GM18498 (cell line): Measurements from ENCODE around the gene ERRFI1.

Experiments
- ATAC-seq: cut with Tn5 transposase; IDR thresholded peaks from one replicate; pipeline ENCODE4 v1.9.1; 2021; ENCODE audit warnings: mild to moderate bottlenecking, moderate library complexity; ENCODE audit not compliant: unreplicated experiment

Gene ERRFI1

DNA sequence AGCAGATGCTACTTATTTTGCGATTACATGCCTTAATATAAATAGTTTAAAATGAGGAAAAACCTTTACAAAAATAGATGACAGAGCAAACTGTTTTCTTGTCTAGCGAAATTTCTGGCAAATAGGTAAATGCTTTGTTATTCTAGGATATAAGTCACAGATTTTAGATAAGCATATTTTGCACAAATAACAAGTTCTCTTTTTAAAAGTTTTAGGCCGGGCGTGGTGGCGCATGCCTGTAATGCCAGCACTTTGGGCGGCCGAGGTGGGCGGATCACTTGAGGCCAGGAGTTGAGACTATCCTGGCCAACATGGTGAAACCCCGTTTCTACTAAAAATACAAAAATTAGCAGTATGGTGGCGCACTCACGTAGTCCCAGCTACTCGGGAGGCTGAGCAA lies 20.3 kb upstream of the ERRFI1 start:
- no peak for ATAC-seq

DNA sequence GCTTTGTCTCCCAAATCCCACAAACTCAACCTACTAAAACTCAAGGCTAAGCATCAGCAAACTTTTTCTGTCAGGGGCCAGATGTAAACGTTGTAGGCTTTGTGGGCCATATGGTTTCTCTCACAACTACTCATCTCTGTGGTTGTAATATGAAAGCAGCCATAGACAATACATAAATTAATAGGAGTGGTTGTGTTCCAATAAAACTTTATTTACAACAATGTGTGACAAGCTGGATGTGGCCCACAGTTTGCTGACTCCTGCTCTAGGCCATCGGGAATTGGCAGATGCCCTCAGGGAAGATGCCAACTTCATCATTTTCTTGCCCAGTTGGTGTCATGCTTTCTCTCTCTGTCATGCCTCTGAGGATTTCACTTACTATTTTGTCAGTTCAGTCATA lies 17.5 kb upstream of the ERRFI1 start:
- no peak for ATAC-seq

DNA sequence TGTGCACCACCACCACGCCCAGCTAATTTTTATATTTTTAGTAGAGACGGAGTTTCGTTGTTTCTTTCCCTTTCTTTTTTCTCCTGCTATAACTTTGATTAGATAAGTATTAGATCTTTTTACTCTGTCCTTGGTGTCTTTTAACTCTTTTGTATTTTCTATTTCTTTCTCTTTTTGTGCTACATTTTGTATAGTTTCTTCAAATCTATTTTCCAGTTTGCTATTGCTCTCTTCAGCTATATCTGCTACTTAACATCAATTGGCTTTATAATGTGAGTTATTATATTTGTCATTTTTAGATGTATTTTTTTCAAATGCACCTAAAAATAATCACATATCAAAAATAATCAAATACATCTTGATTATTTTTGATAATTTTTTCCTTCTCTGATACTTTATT lies 16.0 kb upstream of the ERRFI1 start:
- no peak for ATAC-seq

DNA sequence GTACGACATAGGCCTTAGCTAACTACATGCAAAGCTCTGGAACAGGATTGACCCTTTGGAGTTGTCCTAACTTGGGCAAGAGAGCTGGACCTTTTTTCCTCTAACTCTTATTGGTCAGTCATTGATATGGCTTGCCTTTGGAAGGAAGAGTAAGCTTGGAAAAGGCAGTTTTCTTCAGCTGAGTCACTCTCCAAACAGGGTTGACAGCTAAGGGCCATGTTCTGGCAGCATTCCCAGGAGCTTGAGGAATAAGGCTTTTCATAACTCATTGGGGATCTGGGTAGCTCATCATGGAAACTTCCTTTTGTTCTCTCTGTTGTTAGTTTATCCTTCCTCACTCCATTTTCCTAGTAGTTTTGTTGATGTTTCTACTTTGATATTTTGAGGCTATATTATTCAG lies 14.5 kb upstream of the ERRFI1 start:
- ATAC-seq: no peak

- ATAC-seq: no peak
Measured at GRCh38 chr1:8039071-8039470, 13.0 kb upstream of the ERRFI1 start.

DNA sequence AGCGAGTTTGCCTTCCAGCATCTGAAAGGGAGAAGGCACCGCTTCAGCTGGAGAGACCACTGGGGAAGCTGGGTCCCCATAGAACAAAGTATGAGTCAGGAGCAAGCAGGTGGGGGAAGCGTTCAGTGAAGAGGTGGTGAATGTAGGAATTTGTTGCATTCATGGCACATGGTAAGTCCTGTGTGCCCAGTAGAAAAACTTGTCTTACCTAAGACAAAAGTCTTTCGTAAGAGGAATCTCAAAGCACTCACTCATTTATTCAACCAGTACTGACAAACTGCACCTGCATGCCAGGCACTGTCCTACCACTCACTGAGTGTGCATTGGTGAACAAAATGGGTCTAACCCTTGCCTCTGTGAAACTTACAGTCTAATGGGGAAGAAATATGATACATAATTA lies 9.2 kb upstream of the ERRFI1 start:
- ATAC-seq: no peak

GRCh38 chr1:8033322-8033721 lies 7.2 kb upstream of the ERRFI1 start:
- ATAC-seq: no peak

- ATAC-seq: no peak
Measured at GRCh38 chr1:8032366-8032910, 6.3 kb upstream of the ERRFI1 start.

- ATAC-seq: no peak
Measured at GRCh38 chr1:8031176-8031785, 5.2 kb upstream of the ERRFI1 start.

- ATAC-seq: no peak
Measured at GRCh38 chr1:8028571-8028910, 2.4 kb upstream of the ERRFI1 start.

- no peak for ATAC-seq
Measured at GRCh38 chr1:8027748-8028570, 1.9 kb upstream of the ERRFI1 start.

GRCh38 chr1:8026976-8027747 lies 1.1 kb upstream of the ERRFI1 start:
- ATAC-seq: no peak

- ATAC-seq: peak; percentile 36
Measured at GRCh38 chr1:8025671-8026144, 401 bp downstream of the ERRFI1 start.

DNA sequence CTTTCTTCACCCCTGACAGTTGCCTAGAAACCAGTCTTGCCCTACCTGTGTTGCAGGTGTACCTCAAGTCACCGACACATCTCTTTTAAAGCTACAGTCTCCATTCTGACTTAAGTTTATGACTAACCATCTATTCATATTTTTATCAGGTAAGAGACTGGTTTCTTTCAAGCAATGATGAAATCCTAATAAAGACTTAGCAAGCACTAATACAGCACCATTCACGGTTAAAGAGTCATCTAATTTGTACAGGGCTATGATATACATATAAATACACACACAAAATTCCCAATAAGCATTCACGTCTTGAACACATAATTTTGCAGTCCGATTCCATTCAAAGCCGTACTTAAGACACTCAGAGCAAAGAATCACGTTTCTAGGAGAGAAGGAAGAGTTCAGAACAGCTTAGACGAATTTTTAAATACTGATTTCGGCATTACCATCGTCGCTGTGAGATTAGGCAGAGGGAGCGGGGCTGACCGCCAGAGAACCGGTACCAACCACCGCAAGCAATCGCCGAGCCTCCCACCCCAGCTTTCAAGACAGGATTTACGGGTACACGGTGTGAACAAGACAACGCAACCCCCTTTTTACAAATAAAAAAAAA lies 943 bp downstream of the ERRFI1 start:
- ATAC-seq: no peak

- no peak for ATAC-seq
Measured at GRCh38 chr1:8024329-8024728, 1.8 kb downstream of the ERRFI1 start.

- no peak for ATAC-seq
Measured at GRCh38 chr1:8023995-8024313, 2.2 kb downstream of the ERRFI1 start.

GRCh38 chr1:8023287-8023994 lies 2.7 kb downstream of the ERRFI1 start:
- ATAC-seq: no peak

GRCh38 chr1:8022395-8023286 lies 3.5 kb downstream of the ERRFI1 start:
- no peak for ATAC-seq

DNA sequence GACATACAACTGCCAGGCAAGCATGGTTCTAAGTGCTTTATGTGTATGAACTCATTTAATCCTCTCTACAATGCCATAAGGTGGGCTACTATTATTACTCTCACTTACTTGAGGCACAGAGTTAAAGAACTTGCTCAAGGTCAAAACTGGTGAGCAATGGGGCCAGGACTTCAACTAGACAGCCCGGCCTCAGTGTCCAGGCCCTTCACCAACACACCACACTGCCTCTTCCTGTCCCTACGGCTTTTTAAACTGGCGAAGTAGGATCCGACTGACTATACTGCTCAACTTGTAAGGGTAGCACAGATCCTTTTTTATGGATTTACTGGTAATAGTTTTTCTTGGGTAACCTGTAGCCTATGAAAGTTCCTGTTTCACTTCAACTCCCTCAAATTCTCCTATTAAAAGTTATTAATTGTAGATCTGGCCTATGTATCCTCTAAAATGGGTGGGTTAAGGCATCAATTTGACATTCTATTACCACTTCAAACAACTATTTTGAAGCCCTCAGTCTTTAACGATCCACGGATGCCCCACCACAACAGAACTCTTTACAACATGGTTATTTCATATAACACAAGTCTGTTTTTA lies 4.3 kb downstream of the ERRFI1 start:
- ATAC-seq: no peak
